Measurements from ENCODE around the gene CLMN. TPM values are rescaled to one million over a fixed set of nuclear protein-coding genes. Genes with fewer than 3 reads are reported as not detected.

CLMN gene
- total RNA-seq, 1 experiment from 2014 or later = 8.6 TPM

GRCh38 chr14:95349241-95349640 lies 29.5 kb upstream of the CLMN start:
- BruUV-seq (replicated peaks) = no TSS peak
- Histone ChIP-seq H3K4me3 (ENCODE audit: low read depth, low read length, poor library complexity, severe bottlenecking) (no peak overlapping the region), H3K27ac (ENCODE audit: low read depth, low read length, poor library complexity, severe bottlenecking) (no peak overlapping the region), H3K27me3 (replicated peaks; ENCODE audit: insufficient read depth, low read depth, low read length, poor library complexity) (no peaks in the 10 kb centered on the region), H3K4me1 (ENCODE audit: insufficient read depth, low read length, poor library complexity, severe bottlenecking) (no peaks in the 10 kb centered on the region), H3K36me3 (ENCODE audit: insufficient read depth, low read length, poor library complexity, severe bottlenecking) (no peaks in the 10 kb centered on the region), H3K9me3 (ENCODE audit: low read depth, low read length, poor library complexity, severe bottlenecking) (no peaks in the 10 kb centered on the region)
- DNase-seq (ENCODE audit: low spot score) = no peak
- TF ChIP-seq EZH2 (IDR thresholded peaks at IDR 0.05; ENCODE audit: borderline replicate concordance, low read depth, low read length, poor library complexity, severe bottlenecking) (no peak), CTCF (conservative IDR thresholded peaks at IDR 0.05; ENCODE audit: low read depth, low read length) (no peak)
- ChIA-PET CTCF (interaction anchor here (1.0 kb wide), 1 partner anchor 344 kb away, joined by 3 read pairs; no protein-coding TSS in a partner anchor), POLR2A (ENCODE audit: low non-redundant PET) (no interaction called here)
- intact Hi-C loops (cut with micrococcal nuclease; ENCODE audit: unreplicated experiment) = no loop called here

GRCh38 chr14:95348395-95349080 lies 28.8 kb upstream of the CLMN start:
- Histone ChIP-seq H3K36me3 (ENCODE audit: insufficient read depth, low read length, poor library complexity, severe bottlenecking) (no peaks in the 10 kb centered on the region), H3K4me1 (ENCODE audit: insufficient read depth, low read length, poor library complexity, severe bottlenecking) (no peaks in the 10 kb centered on the region), H3K27me3 (replicated peaks; ENCODE audit: insufficient read depth, low read depth, low read length, poor library complexity) (no peaks in the 10 kb centered on the region), H3K4me3 (ENCODE audit: low read depth, low read length, poor library complexity, severe bottlenecking) (no peak overlapping the region), H3K27ac (ENCODE audit: low read depth, low read length, poor library complexity, severe bottlenecking) (no peak overlapping the region), H3K9me3 (ENCODE audit: low read depth, low read length, poor library complexity, severe bottlenecking) (no peaks in the 10 kb centered on the region)
- no peak for TF ChIP-seq EZH2 (IDR thresholded peaks at IDR 0.05; ENCODE audit: borderline replicate concordance, low read depth, low read length, poor library complexity, severe bottlenecking)
- TF ChIP-seq CTCF (conservative IDR thresholded peaks at IDR 0.05; ENCODE audit: low read depth, low read length) = peak; percentile 45; the same call in 1 of the 2 replicates
- no TSS peak for BruUV-seq (replicated peaks)
- intact Hi-C loops (cut with micrococcal nuclease; ENCODE audit: unreplicated experiment) = no loop called here
- ChIA-PET CTCF (interaction anchor here (1.0 kb wide), 1 partner anchor 343 kb away, joined by 3 read pairs; no protein-coding TSS in a partner anchor), POLR2A (ENCODE audit: low non-redundant PET) (no interaction called here)
- DNase-seq (ENCODE audit: low spot score) = peak; percentile 19

DNA sequence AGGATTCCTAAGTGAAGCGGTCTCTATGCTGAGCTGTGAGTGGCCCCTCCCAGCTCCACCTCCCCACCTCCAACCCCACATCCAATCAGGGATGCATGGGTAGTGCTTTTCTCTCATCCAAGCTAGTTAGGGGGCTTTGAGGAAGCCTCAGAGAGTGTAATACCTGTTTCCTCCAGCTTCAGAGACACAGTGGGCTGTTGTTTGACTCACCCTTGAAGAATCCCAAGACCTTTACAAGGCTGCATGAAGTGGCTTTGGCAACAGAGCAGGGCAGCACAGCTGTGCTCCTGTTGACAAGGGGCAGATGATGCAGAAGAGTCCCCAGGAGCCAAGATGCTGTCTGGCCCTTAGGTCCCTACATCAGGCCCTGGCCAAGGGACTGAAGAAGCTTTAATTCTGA lies 27.1 kb upstream of the CLMN start:
- no peaks in the 10 kb centered on the region for H3K36me3 ChIP-seq (ENCODE audit: insufficient read depth, low read length, poor library complexity, severe bottlenecking)
- no peak for DNase-seq (ENCODE audit: low spot score)
- POLR2A ChIA-PET (ENCODE audit: low non-redundant PET) = no interaction called here
- no TSS peak for BruUV-seq (replicated peaks)
- TF ChIP-seq CTCF (conservative IDR thresholded peaks at IDR 0.05; ENCODE audit: low read depth, low read length) (no peak), EZH2 (IDR thresholded peaks at IDR 0.05; ENCODE audit: borderline replicate concordance, low read depth, low read length, poor library complexity, severe bottlenecking) (no peak)
- no peaks in the 10 kb centered on the region for H3K27me3 ChIP-seq (replicated peaks; ENCODE audit: insufficient read depth, low read depth, low read length, poor library complexity)
- no peaks in the 10 kb centered on the region for H3K4me1 ChIP-seq (ENCODE audit: insufficient read depth, low read length, poor library complexity, severe bottlenecking)
- CTCF ChIA-PET = interaction anchor here (0.5 kb wide), 1 partner anchor 913 kb away, joined by 6 read pairs; no protein-coding TSS in a partner anchor
- H3K4me3 ChIP-seq (ENCODE audit: low read depth, low read length, poor library complexity, severe bottlenecking) = no peak overlapping the region
- no peaks in the 10 kb centered on the region for H3K9me3 ChIP-seq (ENCODE audit: low read depth, low read length, poor library complexity, severe bottlenecking)
- intact Hi-C loops (cut with micrococcal nuclease; ENCODE audit: unreplicated experiment) = no loop called here
- no peak overlapping the region for H3K27ac ChIP-seq (ENCODE audit: low read depth, low read length, poor library complexity, severe bottlenecking)
